ENCODE data around the gene ATP2B2. TPM values are rescaled to one million over a fixed set of nuclear protein-coding genes. Genes with fewer than 3 reads are reported as not detected.

Gene ATP2B2
- polyA plus RNA-seq, 2 of the 4 experiments (the other 2 are of a cell fraction), result 0.03 to 0.04 TPM

- TF ChIP-seq REST (IDR thresholded peaks at IDR 0.05) (no peak), RARB (CRISPR knock-in tag; IDR thresholded peaks at IDR 0.05) (no peak), CBX2 (IDR thresholded peaks at IDR 0.05; ENCODE audit: borderline replicate concordance, low read depth) (no peak)
Measured at GRCh38 chr3:10411598-10412332, 93.6 kb downstream of the ATP2B2 start (continued).

GRCh38 chr3:10410383-10411002 lies 94.9 kb downstream of the ATP2B2 start:
- CTCF ChIA-PET, result interaction anchor here (1.0 kb wide), 1 partner anchor 66 kb away, joined by 4 read pairs; no protein-coding TSS in a partner anchor
- H3K4me1 ChIP-seq, result no peaks in the 10 kb centered on the region
- DNase-seq (ENCODE audit: low read depth in 1 of 2, low spot score in 1 of 2) (no peak), FAIRE-seq (no peak), ATAC-seq (no peak)
- H3K9me3 ChIP-seq, result no peaks in the 10 kb centered on the region
- H3K4me3 ChIP-seq, result no peak overlapping the region
- H3K4me2 ChIP-seq, result no peak overlapping the region
- H3K27ac ChIP-seq, result no peak overlapping the region
- 64% methylated on average over 13 of the region's 21 CpGs for WGBS (ENCODE audit: missing lambda C conversion rate)
- 0 out of 5 replicates have a peak, but pooled peaks of 1 of the 2 experiments have one; percentile 7 for TF ChIP-seq RAD21 (conservative IDR thresholded peaks at IDR 0.05 in 1 of 2, IDR thresholded peaks at IDR 0.05 in 1 of 2)
- TF ChIP-seq EHMT2 (IDR thresholded peaks at IDR 0.05; ENCODE audit: low read depth), result no peak
- TF ChIP-seq HDAC2 (IDR thresholded peaks at IDR 0.05), result no peak
- POLR2A ChIA-PET, result no interaction called here

GRCh38 chr3:10408680-10409079 lies 96.7 kb downstream of the ATP2B2 start:
- WGBS (ENCODE audit: missing lambda C conversion rate), result 74% methylated on average over 8 of the region's 8 CpGs
- FAIRE-seq, result no peak

More at GRCh38 chr3:10408680-10409079, 96.7 kb downstream of the ATP2B2 start:
- Histone ChIP-seq H3K4me3 (no peak overlapping the region), H3K9me3 (no peaks in the 10 kb centered on the region), H3K4me2 (no peak overlapping the region), H3K27ac (no peak overlapping the region), H3K4me1 (no peaks in the 10 kb centered on the region)
- POLR2A ChIA-PET, result no interaction called here
- ATAC-seq (no peak), DNase-seq (ENCODE audit: low read depth in 1 of 2, low spot score in 1 of 2) (no peak)
- CTCF ChIA-PET, result interaction anchor here (0.8 to 2.2 kb wide), 4 partner anchors 10 to 330 kb away, joined by 3 to 18 read pairs (median 6); no protein-coding TSS in a partner anchor
- no peak for TF ChIP-seq CTCF (IDR thresholded peaks at IDR 0.05)
- TF ChIP-seq TFCP2L1 (CRISPR knock-in tag; IDR thresholded peaks at IDR 0.05), result no peak
- TF ChIP-seq KDM1A (IDR thresholded peaks at IDR 0.05; ENCODE audit: low read depth), result no peak
- TF ChIP-seq HOXB5 (CRISPR knock-in tag; IDR thresholded peaks at IDR 0.05), result no peak
- no peak for TF ChIP-seq CEBPB (IDR thresholded peaks at IDR 0.05)
- TF ChIP-seq RARB (CRISPR knock-in tag; IDR thresholded peaks at IDR 0.05), result no peak
- no peak for TF ChIP-seq POLR2A (IDR thresholded peaks at IDR 0.05; ENCODE audit: low read length)
- no peak for TF ChIP-seq KDM5A (IDR thresholded peaks at IDR 0.05)
- TF ChIP-seq BCL3 (IDR thresholded peaks at IDR 0.05), result no peak
